ENCODE measurements around the gene ZBBX.

ZBBX gene

DNA sequence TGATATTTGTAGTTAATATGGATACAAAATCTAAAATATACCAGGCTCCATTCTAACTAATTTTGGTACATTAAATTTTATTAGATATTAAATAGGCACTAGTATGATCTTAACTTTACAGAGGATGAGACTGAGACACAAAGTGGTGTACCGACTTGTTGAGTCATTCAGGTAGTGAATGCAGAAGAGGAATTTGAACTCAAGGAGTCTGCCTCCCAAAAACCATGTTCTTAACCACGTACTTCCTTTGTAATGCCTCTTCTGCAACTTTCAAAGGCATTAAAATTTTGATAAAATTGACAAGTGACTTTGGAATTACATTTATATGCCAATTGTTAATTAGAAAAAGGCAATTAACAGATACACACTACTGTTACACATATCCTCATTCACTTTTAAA, 61.8 kb downstream of the ZBBX start:
- DNase-seq (ENCODE audit: low spot score), result no peak

DNA sequence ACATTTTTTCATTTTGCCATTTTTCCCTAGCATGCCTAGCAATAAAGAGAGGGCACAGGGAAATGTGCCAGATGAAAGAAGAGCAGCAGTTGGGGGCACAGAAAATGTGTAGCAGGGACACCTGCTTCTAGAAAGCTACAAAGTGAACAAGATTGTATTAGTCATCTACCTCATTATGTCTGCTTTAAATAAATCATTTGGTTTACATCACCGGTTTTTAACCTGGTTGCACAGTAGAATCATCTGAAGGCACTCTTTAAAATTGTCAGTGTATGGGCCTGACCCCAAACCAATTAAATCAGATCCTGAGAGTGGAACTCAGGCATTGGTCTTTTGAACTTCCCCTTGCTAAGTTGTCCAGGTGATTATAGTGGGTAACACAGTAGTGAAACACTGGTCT, 73.8 kb downstream of the ZBBX start:
- DNase-seq (ENCODE audit: low spot score), result no peak

DNA sequence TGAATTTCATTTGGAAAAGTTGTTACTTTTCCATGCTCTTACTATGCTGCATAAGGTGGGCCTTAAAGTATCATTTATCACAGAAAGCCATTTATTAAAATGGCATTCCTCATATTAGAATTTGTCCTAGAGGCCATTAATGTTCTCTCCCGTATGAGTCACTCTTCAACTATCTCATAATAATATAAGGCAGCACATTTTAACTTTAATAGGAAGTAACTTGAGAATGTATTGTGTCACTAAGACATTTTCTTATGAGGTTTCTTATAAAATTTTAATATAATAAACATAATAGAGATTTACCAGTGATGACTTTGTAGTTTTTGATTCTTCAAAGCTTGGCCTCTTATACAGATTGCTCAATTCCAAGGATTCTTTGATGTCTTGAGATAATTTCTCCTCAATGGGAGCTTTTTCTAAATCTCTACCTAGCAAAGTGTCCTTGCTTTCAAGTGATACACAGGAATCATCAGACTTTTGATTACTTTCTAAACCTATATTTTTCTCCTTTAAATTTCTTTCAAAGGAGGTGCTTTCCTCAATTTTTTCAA, 74.7 kb downstream of the ZBBX start:
- DNase-seq (ENCODE audit: low spot score), result no peak

- DNase-seq (ENCODE audit: low spot score), result no peak
These were observed 76.0 kb downstream of the ZBBX start for GRCh38 chr3:167304077-167304476.

GRCh38 chr3:167302678-167303077, 77.4 kb downstream of the ZBBX start:
- no peak for DNase-seq (ENCODE audit: low spot score)

DNA sequence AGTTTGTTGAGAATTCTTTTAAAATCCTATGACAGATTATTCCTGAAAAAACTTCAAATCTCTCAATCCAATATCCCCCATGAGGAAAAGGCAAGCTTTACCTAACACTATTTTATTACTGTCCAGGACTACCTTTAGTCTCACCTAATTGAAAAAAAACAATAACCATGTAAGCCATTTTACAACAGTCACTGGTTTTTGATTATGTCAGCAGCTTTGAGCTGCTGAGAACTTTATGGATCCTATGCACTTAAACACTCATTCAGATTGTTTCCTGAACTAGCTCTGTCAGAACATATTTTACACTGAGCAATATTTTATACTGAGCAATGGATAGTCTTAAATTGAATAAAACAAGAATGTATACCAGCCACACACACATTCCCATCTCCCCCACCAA, 79.9 kb downstream of the ZBBX start:
- DNase-seq (ENCODE audit: low spot score), result no peak

GRCh38 chr3:167289435-167289834, 90.7 kb downstream of the ZBBX start:
- no peak for DNase-seq (ENCODE audit: low spot score)

DNA sequence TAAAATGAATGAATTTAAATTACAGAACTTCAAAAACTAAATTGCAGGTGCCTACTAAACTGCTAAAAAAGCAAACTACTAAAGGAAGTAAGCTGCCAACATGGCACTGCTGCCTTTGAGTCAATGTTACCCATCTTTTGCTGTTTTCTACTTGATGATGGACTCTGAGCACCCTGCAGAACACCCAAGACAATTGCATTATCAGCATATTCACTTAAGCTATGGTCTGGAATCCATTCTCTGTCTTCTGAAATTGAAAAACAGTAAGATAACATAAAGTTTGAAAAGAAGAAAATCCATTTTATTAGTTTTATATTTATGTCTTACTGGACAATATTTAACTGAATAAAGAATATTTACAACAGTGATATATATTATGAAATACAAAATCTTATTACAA, 91.4 kb downstream of the ZBBX start:
- no peak for DNase-seq (ENCODE audit: low spot score)

DNA sequence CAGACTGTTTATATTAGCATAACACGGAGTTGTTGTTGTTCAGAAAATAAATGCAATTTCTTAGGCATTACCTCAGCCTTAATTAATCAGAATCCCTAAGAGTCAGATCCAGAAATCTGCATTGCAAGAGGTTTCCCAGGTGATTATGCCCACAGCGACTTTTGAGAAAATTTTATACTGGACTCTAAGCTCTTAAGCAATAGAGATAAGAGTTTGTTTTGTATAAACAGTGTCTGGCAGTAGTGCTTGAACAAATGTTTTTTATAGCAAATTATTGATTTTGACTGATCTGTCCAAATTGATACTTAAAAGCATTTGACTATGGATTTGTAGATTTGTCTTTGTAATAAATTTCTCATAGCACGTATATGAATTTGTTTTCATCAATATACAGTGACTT, 92.8 kb downstream of the ZBBX start:
- no peak for DNase-seq (ENCODE audit: low spot score)

DNA sequence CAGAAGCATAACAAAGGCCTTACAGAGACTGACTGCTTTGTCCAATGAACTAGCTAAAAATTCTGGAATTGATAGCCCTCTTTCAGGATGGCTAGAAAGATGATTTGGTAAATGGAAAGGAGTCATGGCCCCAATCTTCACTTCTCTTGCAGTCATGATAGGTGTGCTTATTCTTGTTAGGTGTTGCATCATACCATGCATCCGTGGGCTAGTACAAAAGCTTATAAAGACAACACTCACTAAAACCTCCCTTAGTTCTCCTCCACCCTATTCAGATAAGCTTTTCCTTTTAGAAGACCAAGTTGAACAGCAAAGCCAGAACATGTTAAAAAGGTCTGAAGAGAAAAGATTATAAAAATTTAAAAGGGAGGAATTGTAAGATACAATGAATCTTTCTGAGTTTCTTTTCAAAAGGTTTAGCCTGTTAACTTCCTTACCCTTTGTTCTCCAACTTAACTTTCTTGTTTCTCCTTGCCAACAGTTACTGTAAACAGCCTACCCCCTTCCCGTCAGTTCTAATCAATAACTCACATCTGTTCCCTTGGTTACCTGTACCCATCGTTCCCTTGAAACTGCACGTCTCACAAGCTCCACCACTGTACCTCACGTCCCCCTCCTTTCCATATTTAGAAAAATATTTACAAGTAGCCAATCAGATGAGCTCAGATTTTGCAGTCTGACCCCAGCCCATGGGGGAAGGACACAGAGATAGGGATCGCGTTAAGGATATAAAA, 105.8 kb downstream of the ZBBX start:
- DNase-seq (ENCODE audit: low spot score), result no peak

GRCh38 chr3:167253037-167253436, 127.1 kb downstream of the ZBBX start:
- DNase-seq (ENCODE audit: low spot score), result no peak

DNA sequence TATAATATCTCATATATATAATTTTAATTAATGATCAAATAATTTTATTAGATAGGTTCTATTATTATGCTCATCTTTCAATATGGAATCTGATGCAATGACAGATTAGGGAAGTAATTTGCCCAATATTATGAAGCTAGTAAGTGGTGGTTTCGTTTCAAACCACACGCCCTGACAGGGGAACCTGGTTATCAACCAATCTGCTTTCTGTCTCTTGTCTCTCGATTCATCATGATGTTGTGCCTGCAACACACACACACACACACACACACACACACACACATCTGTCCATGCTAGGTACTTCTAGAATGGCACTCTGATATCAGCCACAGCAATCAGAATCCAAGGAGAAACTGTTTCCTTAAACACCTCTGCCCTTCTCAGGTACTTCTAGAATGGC, 128.4 kb downstream of the ZBBX start:
- no peak for DNase-seq (ENCODE audit: low spot score)

- DNase-seq (ENCODE audit: low spot score), result no peak
These were observed 133.8 kb downstream of the ZBBX start for GRCh38 chr3:167246252-167246651.

DNA sequence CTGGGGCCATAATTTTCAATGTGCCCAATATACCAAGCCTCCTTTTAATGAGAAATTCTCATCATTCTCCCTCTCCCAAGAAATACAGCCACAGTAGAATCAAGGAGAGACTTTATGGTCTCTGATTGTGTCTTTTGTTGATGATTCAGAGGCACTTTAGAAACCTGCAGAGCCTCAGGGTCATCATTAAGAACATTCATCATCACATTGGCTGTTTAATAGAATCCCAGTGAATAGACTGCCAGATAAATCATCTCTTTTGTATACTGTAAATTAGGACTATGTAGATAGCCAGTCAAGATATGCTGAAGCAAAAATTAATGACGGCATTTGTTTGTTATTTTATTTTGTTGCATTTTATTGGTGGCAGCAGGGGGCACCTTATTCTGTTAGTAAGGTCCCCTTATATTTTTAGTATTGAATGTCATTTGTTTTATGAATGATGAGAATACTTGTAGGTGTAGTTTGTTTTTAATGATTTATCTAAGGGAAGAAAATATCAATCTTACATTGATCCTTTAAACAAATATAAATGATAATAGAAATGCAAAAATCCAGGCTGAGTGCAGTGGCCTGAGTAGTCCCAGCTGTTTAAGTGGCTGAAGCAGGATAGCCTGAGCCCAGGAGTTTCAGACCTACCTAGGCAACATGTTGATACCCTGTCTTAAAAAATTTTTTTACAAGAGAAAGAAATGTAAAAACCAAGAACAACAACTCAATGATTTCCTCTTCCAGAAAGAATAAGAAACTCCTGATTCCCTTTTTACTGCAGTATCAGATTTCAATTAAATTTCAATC, 138.8 kb downstream of the ZBBX start:
- no peak for DNase-seq (ENCODE audit: low spot score)

DNA sequence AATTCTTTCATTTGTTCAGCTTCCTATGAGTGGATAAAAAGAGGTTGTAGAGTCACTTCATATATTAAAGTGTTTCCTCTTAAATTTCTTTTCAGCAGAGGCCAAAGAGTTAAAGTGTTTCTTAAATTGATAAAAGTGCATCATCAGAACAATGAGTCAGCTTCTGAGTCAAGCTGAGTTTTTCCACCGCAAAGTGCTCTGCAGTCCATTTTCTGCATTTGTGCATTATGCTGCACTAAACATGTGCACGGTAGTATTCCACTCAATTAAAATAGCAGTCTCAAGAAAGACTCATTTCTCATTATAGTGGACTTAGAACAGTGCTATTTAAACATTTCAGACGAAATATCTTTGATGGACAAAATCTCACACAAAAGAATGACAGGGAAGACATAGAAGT, 152.0 kb downstream of the ZBBX start:
- peak; percentile 82 for DNase-seq (ENCODE audit: low spot score)

DNA sequence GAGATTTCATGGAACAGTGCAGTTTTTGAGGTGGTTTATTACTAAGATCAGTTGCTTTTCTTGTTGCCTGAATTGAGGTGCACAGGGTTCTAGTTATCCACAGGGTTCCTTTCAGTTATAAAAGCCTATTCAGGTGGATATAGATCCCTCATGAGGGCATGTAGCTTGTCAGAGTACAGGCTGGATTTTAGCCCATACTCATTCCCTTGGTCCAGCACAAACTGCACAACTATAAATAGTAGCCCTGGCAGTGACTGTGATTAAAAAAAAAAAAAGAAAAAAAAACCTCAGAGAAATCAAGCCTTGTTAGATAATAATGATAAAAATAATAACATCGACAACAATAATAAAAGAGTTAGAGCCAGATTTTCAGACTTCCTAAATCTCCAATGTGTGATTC, 154.3 kb downstream of the ZBBX start:
- DNase-seq (ENCODE audit: low spot score), result no peak

DNA sequence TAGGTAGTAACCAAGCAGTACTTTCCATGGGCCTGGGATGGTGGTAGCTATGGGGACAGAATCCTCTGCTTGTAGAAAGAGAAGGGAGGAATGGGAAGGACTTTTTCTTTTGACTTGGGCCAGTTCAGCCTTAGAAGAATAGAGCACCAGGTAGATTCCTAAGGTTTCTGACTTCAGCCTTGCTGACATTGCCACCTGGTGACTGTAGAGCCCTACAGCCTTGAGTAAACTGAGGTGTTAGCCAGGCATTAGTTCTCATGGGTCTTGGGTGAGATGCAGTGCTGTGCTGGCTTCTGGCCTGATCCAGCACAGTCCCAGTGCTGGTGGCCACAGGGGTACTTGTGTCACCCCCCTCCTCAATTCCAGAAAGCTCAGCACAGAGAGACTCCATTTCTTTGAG, 171.1 kb downstream of the ZBBX start:
- DNase-seq (ENCODE audit: low spot score), result no peak

DNA sequence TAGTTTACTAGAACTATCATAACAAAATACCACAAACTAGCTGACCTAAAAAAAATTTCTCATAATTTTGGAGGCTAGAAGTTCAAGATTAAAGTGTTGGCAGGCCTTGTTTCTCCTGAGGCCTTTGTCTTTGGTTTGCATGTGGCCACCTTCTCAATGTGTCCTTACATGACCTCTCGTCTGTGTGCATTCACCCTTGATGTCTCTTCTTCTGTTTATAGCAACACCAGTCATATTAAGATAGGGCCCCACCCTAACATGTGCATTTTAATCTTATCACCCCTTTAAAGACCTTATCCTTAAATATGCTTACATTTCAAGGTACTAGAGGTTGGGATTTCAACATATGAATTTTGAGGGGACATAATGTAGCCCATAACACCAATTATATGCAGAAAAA, 177.0 kb downstream of the ZBBX start:
- no peak for DNase-seq (ENCODE audit: low spot score)

DNA sequence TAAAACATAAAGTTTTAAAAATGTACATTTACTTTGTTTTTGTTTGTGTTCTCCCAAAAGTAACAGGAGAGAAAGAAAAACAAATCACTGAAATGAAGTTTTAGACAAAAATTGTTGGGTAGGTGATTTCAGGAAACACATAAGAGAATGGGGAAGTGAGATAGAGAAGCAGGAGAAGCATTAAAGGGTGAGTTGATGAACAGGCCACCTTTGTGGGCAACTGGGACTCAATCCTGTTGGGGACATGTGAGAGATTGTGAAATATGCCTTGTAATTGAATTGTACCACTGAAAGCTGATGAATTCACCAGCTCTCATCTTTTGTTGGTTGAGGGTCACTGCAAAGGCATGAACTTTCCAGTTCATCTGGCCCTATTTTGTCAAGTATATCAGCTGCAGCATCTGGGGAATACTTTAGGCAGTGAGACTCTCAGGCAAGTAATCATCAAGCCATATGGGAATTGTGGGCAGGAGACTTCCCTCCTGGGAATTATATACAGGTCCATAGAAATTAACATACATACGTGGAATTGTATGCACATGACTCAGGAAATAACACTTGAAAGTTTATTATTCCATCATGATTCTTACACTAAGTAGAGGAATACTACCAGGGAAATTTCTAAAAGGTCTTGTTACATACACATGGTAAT, 181.0 kb downstream of the ZBBX start:
- DNase-seq (ENCODE audit: low spot score), result no peak
